ENCODE data around the gene C13orf46. TPM values are rescaled to one million over a fixed set of nuclear protein-coding genes. Genes with fewer than 3 reads are reported as not detected.

The C13orf46 gene
- total RNA-seq, 2 donors from 2014 or later, result 0.24 to 0.44 TPM

DNA sequence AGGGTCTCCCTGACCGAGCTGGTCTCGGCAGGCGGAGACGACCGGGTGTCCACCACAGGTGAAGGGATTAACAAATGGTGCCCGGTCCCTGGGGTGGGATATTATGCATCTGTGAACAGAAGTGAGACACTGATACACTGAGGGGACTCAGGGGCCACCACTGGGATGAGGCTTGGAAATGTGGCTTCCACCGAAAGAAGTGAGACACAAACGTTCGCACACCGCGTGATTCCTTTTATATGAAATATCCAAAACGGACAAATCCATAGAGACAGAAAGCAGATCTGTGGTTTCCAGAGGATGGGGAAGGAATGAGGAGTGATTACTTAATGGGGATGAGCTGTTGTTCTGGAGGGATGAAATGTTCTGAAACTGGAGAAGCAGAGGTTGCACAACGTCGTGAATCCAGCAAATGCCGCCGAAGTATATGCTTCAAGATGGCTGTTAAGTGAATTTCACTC is 47.5 kb downstream of the C13orf46 start:
- Histone ChIP-seq H3K36me3 (no peaks in the 10 kb centered on the region), H3K9ac (ENCODE audit: low read depth in 2 of 2, low read length in 2 of 2) (no peak overlapping the region), H3K4me1 (no peaks in the 10 kb centered on the region), H3K4me3 (no peak overlapping the region), H3K9me3 (no peaks in the 10 kb centered on the region), H3K27ac (no peak overlapping the region), H3K27me3 (no peaks in the 10 kb centered on the region)
- TF ChIP-seq, protein P1, sequence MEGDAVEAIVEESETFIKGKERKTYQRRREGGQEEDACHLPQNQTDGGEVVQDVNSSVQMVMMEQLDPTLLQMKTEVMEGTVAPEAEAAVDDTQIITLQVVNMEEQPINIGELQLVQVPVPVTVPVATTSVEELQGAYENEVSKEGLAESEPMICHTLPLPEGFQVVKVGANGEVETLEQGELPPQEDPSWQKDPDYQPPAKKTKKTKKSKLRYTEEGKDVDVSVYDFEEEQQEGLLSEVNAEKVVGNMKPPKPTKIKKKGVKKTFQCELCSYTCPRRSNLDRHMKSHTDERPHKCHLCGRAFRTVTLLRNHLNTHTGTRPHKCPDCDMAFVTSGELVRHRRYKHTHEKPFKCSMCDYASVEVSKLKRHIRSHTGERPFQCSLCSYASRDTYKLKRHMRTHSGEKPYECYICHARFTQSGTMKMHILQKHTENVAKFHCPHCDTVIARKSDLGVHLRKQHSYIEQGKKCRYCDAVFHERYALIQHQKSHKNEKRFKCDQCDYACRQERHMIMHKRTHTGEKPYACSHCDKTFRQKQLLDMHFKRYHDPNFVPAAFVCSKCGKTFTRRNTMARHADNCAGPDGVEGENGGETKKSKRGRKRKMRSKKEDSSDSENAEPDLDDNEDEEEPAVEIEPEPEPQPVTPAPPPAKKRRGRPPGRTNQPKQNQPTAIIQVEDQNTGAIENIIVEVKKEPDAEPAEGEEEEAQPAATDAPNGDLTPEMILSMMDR (IDR thresholded peaks at IDR 0.05), result no peak
- intact Hi-C loops (cut with DNase I), result no loop called here
- no peak for DNase-seq

DNA sequence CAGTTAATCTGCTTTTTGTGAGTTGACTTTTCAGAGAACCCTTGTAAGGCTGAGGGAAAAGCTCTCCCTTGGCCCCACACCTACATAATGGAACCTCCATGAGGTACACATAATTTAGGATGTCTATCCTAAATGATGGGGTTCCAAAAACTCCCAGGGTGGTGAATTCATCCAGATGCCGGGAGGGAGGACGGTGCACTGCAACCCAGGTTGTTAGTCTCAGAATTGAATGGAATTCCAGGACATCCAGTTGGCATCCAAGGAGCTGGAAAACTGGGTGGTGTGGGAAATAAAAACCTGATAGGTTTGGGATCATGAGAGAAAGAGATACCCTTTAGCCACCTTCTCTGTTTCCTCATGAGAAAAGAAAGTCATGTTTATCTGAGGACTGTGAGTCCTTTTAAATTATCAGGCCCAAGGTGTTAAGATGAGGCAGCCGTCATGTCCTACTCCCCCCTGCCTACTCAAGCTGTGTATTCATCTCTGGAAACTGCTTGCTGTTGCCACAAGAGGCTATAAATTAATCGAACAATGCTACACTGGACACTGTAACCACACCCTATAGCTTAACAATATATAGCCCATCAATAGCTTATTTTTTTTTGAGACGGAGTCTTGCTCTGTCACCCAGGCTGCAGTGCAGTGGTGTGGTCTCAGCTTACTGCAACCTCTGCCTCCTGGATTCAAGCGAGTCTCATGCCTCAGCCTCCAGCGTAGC is 49.5 kb downstream of the C13orf46 start:
- Histone ChIP-seq H3K36me3 (no peaks in the 10 kb centered on the region), H3K9ac (ENCODE audit: low read depth in 2 of 2, low read length in 2 of 2) (no peak overlapping the region), H3K4me3 (no peak overlapping the region), H3K27ac (no peak overlapping the region), H3K9me3 (no peaks in the 10 kb centered on the region), H3K4me1 (no peaks in the 10 kb centered on the region), H3K27me3 (no peaks in the 10 kb centered on the region)
- TF ChIP-seq, protein P1 (IDR thresholded peaks at IDR 0.05), result no peak
- intact Hi-C loops (cut with DNase I), result no loop called here
- DNase-seq, result no peak

DNA sequence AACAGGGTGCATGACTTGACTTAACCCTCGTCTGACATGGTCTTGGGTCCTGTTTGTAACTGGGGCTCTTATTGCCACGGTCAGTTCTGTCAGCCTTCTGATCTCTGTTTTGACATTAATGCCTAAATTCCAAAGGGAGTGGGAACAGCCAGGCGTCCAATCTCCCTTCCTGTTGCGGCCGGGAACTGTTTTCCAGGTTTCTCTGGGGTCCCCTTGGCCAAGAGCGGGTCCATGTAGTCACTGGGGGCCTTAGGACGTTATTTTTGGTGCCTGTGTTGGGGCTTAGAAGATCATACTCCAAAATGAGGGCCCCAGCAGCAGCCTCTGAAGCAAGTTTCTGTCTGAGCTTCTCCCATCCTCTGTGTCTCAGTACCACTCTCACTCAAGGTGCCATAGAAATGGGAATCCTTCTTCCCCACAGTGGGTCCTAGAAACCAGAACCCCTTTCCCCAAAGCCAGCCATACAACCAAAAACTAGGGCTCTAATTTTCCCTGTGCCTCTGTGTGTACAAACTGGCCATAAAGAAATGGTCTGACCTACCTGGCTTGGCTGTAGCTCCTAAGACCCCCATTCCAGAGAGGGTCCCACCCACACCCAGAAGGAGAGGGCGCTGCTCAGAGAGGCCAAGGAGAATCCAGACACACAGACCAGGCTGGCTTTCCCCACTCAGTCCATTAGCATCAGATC is 50.4 kb downstream of the C13orf46 start:
- H3K9me3 ChIP-seq, result no peaks in the 10 kb centered on the region
- intact Hi-C loops (cut with DNase I), result no loop called here

DNA sequence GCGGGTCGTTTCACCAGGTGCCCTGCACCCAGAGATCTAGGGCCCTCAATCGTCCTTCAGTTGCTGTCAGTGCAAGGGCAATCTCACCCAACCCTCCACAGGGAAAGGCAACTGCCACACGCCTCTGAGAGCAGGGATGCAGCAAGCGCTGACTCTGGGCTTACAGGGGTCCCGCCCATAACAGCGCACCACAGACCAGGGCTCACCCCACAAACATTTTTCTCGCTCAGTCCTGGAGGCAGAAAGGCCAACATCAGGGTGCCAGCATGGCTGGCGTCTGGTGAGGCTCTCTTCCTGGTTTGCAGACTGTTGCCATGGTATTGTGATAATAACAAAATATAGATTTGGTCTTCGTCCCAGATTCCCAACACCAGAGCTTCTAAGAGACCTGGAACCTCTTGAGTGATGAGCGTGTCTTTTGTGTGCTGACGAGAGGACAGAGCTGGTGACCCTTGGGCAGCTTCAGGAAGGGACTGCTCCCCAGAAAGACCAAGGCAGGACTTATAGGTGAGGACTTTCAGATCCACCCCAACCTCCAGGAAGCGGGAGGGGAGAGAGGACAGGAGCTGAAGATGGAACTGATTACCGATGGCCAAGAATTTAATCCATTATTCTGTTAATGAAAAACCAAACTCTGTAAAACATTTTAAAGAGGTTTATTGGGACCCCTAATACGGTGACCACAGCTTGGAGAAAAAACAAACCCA is 51.3 kb downstream of the C13orf46 start:
- Histone ChIP-seq H3K4me1 (no peaks in the 10 kb centered on the region), H3K27ac (no peak overlapping the region), H3K4me3 (no peak overlapping the region), H3K27me3 (no peaks in the 10 kb centered on the region), H3K36me3 (no peaks in the 10 kb centered on the region), H3K9me3 (no peaks in the 10 kb centered on the region), H3K9ac (ENCODE audit: low read depth in 2 of 2, low read length in 2 of 2) (no peak overlapping the region)
- intact Hi-C loops (cut with DNase I), result no loop called here
- TF ChIP-seq, protein P1 (IDR thresholded peaks at IDR 0.05), result no peak
- DNase-seq, result no peak

More for the DNA sequence above, 50.4 kb downstream of the C13orf46 start:
- Histone ChIP-seq H3K36me3 (no peaks in the 10 kb centered on the region), H3K4me3 (no peak overlapping the region), H3K4me1 (no peaks in the 10 kb centered on the region), H3K9ac (ENCODE audit: low read depth in 2 of 2, low read length in 2 of 2) (no peak overlapping the region), H3K27ac (no peak overlapping the region), H3K27me3 (no peaks in the 10 kb centered on the region)
- DNase-seq, result no peak
- TF ChIP-seq, protein P1 (IDR thresholded peaks at IDR 0.05), result no peak

- DNase-seq, result no peak
- H3K27ac ChIP-seq, result no peak overlapping the region
- H3K9ac ChIP-seq (ENCODE audit: low read depth in 2 of 2, low read length in 2 of 2), result no peak overlapping the region
- no peak overlapping the region for H3K4me3 ChIP-seq
- intact Hi-C loops (cut with DNase I), result no loop called here
- H3K27me3 ChIP-seq, result no peaks in the 10 kb centered on the region
- TF ChIP-seq, protein P1 (IDR thresholded peaks at IDR 0.05), result no peak
- H3K36me3 ChIP-seq, result no peaks in the 10 kb centered on the region
- no peaks in the 10 kb centered on the region for H3K4me1 ChIP-seq
- H3K9me3 ChIP-seq, result no peaks in the 10 kb centered on the region
Measured at GRCh38 chr13:113921763-113922162, 52.1 kb downstream of the C13orf46 start.

Data from colonic mucosa (tissue), 4 donors.